Transverse colon (tissue), 4 donors: ENCODE measurements around the gene TPCN2. TPM values are rescaled to one million over a fixed set of nuclear protein-coding genes. Genes with fewer than 3 reads are reported as not detected.

ENCODE experiments used
- DNase-seq: peaks from one replicate; pipeline ENCODE4 v3.0.0-alpha.2; 2019
- H3K27ac ChIP-seq, 4 donors: fragments of 200-600 bp; sonication (generic); 2 replicates each; pipeline ENCODE4 v1.5.1; 2016 to 2018; ENCODE audit warnings: inconsistent platforms in 4 of 4
- H3K27me3 ChIP-seq: fragments of 200-600 bp; sonication (generic); 2 replicates; pipeline ENCODE4 v1.5.1; 2017; ENCODE audit warnings: inconsistent platforms
- H3K36me3 ChIP-seq, 4 donors: fragments of 200-600 bp; sonication (generic); 2 replicates each; pipeline ENCODE4 v1.5.1; 2017 to 2019; ENCODE audit warnings: inconsistent platforms in 4 of 4
- H3K4me1 ChIP-seq, 4 donors: fragments of 200-600 bp; sonication (generic); 2 replicates each; pipeline ENCODE4 v1.5.1; 2017 to 2020; ENCODE audit warnings: inconsistent platforms in 4 of 4
- H3K4me3 ChIP-seq, 4 donors: fragments of 200-600 bp; sonication (generic); 1 replicate in 1 of 4; 2 replicates in 3 of 4; pipeline versions ENCODE4 v1.5.1 to v1.6.1; 2017 to 2019; ENCODE audit warnings: inconsistent platforms in 4 of 4
- H3K9me3 ChIP-seq, 2 donors: fragments of 200-600 bp; sonication (generic); 2 replicates each; pipeline ENCODE4 v1.5.1; 2017 to 2019; ENCODE audit warnings: inconsistent platforms in 2 of 2
- EP300 ChIP-seq: sonication (generic); formaldehyde crosslinking; IDR thresholded peaks from one replicate; pipeline ENCODE4 v1.6.1; 2017; ENCODE audit warnings: antibody characterized with exemption, low read depth
- POLR2A ChIP-seq: fragments of 450-650 bp; IDR thresholded peaks from one replicate; pipeline ENCODE4 v1.6.1; 2016; ENCODE audit warnings: antibody characterized with exemption, mild to moderate bottlenecking, moderate library complexity
- POLR2AphosphoS5 ChIP-seq, 3 donors: sonication (generic); formaldehyde crosslinking; IDR thresholded peaks; one replicate each; pipeline ENCODE4 v1.6.1; 2016; ENCODE audit warnings: antibody characterized with exemption in 3 of 3
- WGBS, 2 donors: methylation state at CpG; one replicate each; pipeline ENCODE4 v1.1.5; 2018; ENCODE audit warnings: low coverage in 1 of 2; 5-methylcytosine and 5-hydroxymethylcytosine counted together
- in situ Hi-C, 4 donors: fragments of 200-750 bp; cut with MboI; loops; one replicate each; pipeline versions ENCODE4 v1.15.0 to v1.15.1; 2017; ENCODE audit warnings: low sequenced_read_pairs in 3 of 4, low pct_ligation_motif_present in 1 of 4, low pct_unique_long_range_greater_than_20kb in 1 of 4
- intact Hi-C: fragments of 100-400 bp; cut with DNase I; formaldehyde crosslinking; loops from one replicate; pipeline ENCODE4 v1.15.1; 2023; ENCODE audit warnings: low total_unique reads
- total RNA-seq, 4 donors: library from RNA; depleted of rRNA; stranded (reverse); fragments of >200 nt; gene quantifications; one replicate each; pipeline ENCODE4 v1.1.0, GENCODE V29; 2016
- TF ChIP-seq, protein P1 (sequence below), 5 experiments: fragments of 200-600 bp in 3 of 5; fragments of 450-650 bp in 2 of 5; sonication (generic) in 3 of 5; IDR thresholded peaks; 1 replicate in 2 of 5; 2 replicates in 3 of 5; pipeline ENCODE4 v1.5.1; 2016 to 2017; ENCODE audit warnings: antibody characterized with exemption in 5 of 5, inconsistent platforms in 3 of 5, mild to moderate bottlenecking in 2 of 5, moderate library complexity in 1 of 5

TPCN2 gene
- total RNA-seq, 4 donors from 2014 or later, result 16.8 to 25.4 (median 20.7) TPM

DNA sequence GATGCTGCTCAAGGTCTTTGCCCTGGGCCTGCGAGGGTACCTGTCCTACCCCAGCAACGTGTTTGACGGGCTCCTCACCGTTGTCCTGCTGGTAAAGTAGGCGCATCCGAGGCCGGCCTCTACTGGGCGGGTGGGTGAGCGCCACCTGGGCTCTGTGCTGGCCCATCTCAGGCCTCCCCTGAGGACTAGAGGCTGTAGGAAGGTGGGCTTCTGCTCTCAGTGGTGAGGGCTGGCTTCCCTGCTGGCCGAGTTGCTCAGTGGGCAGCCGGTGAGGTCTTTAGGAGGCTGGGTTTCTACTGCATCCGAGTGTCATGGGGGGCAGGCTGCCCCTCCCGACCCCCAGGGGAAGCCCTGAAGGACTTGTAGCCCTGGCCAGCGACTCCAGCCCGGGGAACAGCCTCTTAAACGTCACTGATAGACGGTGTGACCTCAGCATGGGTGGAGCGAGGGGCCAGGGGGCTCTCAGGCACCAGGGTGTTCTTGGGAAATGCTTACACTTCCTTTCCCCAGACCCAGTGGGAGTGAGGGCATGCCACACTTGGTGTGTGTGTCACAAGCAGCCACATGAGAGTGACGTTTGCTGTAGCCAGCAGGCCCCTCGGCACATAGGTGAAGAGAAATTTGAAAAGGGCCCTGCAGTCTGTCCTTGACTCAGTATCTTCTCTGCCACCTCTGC lies 30.3 kb downstream of the TPCN2 start:
- H3K4me1 ChIP-seq, result peaks cover 0 to 13% (median 6%) of the 10 kb centered on the region in 4 donors
- no peak overlapping the region for H3K27ac ChIP-seq
- H3K27me3 ChIP-seq, result no peaks in the 10 kb centered on the region
- H3K9me3 ChIP-seq, result no peaks in the 10 kb centered on the region
- in situ Hi-C loops, result no loop called here
- DNase-seq, result no peak
- H3K4me3 ChIP-seq, result no peak overlapping the region
- WGBS, 2 donors, result 87% methylated on average over 20 of the region's 20 CpGs; no CpG with 5 or more reads in 1 of the 2 donors
- peaks cover 0 to 14% (median 4%) of the 10 kb centered on the region in 4 donors for H3K36me3 ChIP-seq
- TF ChIP-seq EP300, result no peak
- intact Hi-C loops, result no loop called here

DNA sequence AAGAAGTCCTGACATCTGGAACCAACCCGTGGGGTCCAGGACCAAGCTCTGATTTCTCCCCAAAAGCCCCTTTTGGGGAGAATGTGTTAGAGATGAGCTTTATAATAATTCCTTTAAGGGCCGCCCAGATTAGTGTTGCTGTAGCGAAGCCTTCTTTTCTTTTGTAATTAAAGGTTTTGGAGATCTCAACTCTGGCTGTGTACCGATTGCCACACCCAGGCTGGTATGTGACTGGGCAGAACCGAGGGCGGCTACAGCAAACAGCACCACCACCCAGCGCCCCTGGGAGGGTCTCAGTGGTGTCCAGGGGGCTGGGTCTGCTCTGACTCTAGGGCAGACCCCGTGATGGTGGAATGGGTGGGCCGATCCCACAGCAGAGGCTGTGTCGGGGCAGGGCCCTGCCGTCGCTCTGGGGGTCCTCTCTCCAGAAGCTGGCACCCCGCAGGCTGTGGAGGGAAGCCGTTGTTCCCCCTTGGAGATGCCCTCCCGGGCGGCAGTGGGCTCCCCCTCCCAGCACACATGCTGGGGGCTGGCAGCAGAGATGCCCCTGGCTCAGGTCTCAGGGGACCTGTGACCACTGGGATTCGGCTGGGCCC lies 31.0 kb downstream of the TPCN2 start:
- TF ChIP-seq EP300, result no peak
- Histone ChIP-seq H3K9me3 (no peaks in the 10 kb centered on the region), H3K27ac (peak overlapping the region in 1 of 4 donors; percentile 1), H3K27me3 (no peaks in the 10 kb centered on the region), H3K4me3 (no peak overlapping the region), H3K36me3 (peaks cover 0 to 14% (median 4%) of the 10 kb centered on the region in 4 donors), H3K4me1 (peaks cover 0 to 11% (median 5%) of the 10 kb centered on the region in 4 donors)
- in situ Hi-C loops (no loop called here), intact Hi-C loops (no loop called here)
- WGBS, 2 donors, result 81 to 95% methylated on average over 3 to 15 of the region's 17 CpGs
- DNase-seq, result no peak

DNA sequence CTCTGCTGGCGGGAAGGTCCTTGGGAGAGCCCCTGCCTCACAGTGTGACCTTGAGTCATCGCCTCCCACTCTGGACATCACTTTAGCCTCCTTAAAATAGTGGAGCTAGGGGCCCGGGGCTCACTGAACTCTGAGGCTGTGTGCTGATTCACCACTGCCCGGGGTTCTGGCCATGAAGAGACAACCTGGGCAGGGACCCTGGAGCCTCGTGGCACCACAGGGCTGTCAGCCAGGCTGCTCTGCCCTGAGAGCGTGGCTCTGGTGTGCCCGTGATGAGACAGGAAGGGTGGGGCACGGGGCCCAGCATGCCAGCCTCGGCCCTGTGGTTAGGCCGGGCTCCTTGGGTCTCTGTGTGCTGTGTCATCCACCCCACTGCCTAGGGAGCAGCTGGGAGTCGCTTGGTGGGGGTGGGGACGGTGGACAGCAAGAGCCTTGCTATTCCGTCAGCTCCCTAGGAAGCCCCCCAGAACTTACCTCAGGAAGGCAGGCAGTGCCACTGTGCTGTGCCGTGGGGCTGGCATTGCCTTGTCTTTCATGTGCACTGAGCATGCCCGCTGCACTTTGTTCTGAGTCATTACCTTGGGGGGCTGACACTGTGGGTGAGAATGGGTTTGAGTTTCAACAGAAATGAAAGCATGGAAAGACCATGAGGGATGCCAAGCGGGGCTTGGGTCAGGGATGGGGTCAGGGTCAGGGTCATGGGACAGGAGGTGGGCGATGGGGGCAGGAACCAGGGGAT lies 31.7 kb downstream of the TPCN2 start:
- 80 to 81% methylated on average over 2 to 9 of the region's 17 CpGs for WGBS, 2 donors
- TF ChIP-seq, protein P1, sequence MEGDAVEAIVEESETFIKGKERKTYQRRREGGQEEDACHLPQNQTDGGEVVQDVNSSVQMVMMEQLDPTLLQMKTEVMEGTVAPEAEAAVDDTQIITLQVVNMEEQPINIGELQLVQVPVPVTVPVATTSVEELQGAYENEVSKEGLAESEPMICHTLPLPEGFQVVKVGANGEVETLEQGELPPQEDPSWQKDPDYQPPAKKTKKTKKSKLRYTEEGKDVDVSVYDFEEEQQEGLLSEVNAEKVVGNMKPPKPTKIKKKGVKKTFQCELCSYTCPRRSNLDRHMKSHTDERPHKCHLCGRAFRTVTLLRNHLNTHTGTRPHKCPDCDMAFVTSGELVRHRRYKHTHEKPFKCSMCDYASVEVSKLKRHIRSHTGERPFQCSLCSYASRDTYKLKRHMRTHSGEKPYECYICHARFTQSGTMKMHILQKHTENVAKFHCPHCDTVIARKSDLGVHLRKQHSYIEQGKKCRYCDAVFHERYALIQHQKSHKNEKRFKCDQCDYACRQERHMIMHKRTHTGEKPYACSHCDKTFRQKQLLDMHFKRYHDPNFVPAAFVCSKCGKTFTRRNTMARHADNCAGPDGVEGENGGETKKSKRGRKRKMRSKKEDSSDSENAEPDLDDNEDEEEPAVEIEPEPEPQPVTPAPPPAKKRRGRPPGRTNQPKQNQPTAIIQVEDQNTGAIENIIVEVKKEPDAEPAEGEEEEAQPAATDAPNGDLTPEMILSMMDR (IDR thresholded peaks at IDR 0.05), result no peak
- TF ChIP-seq POLR2A (no peak), EP300 (no peak), POLR2AphosphoS5 (IDR thresholded peaks at IDR 0.05) (no peak)
- no peak for DNase-seq
- H3K27ac ChIP-seq, result peak overlapping the region in 2 of 4 donors; percentile 1 to 5
- peaks cover 0 to 14% (median 4%) of the 10 kb centered on the region in 4 donors for H3K36me3 ChIP-seq
- H3K4me1 ChIP-seq, result peaks cover 0 to 6% (median under 1%) of the 10 kb centered on the region in 4 donors
- in situ Hi-C loops, result no loop called here
- no peak overlapping the region for H3K4me3 ChIP-seq
- no peaks in the 10 kb centered on the region for H3K27me3 ChIP-seq
- H3K9me3 ChIP-seq, result no peaks in the 10 kb centered on the region
- intact Hi-C loops, result no loop called here

DNA sequence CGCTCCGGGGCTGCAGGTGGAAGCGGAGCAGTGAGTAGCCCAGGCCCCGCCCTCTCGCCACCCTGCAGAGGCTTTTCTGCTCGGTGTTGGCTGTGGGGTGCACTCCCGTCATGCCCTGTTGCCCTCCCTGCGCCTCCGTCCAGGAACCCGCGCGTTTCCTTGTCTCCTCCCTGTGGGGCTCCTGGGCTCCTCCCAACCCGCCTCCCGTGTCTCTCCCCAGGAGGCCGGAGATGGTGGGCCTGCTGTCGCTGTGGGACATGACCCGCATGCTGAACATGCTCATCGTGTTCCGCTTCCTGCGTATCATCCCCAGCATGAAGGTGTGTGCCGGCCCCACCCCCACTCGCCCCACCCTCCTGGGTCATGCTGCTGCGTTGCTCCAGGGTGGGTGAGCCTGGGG lies 32.4 kb downstream of the TPCN2 start:
- in situ Hi-C loops (no loop called here), intact Hi-C loops (no loop called here)
- peaks cover 0 to 8% (median under 1%) of the 10 kb centered on the region in 4 donors for H3K4me1 ChIP-seq
- no peaks in the 10 kb centered on the region for H3K27me3 ChIP-seq
- peak overlapping the region in 1 of 4 donors; percentile 5 for H3K27ac ChIP-seq
- DNase-seq, result no peak
- H3K9me3 ChIP-seq, result no peaks in the 10 kb centered on the region
- H3K4me3 ChIP-seq, result no peak overlapping the region
- 95% methylated on average over 23 of the region's 23 CpGs; no CpG with 5 or more reads in 1 of the 2 donors for WGBS, 2 donors
- TF ChIP-seq, protein P1 (IDR thresholded peaks at IDR 0.05), result no peak
- H3K36me3 ChIP-seq, result peaks cover 0 to 14% (median 4%) of the 10 kb centered on the region in 4 donors
